ENCODE measurements around the gene KIN. TPM values are rescaled to one million over a fixed set of nuclear protein-coding genes. Genes with fewer than 3 reads are reported as not detected.
A peak's percentile ranks its signal among the peaks of the same experiment; 100 is the strongest.

Gene KIN
- total RNA-seq, 1 experiment from 2014 or later: 15.0 TPM

GRCh38 chr10:7819121-7819460 lies 31.3 kb upstream of the KIN start:
- peak overlapping the region; percentile 58 for H3K27ac Mint-ChIP-seq (ENCODE audit: unreplicated experiment)
- H3K27me3 Mint-ChIP-seq (ENCODE audit: unreplicated experiment): no peaks in the 10 kb centered on the region
- peak; percentile 31 for DNase-seq
- no TSS peak for BruUV-seq (replicated peaks)
- peak overlapping the region; percentile 85 for H3K4me3 Mint-ChIP-seq (ENCODE audit: low read depth, unreplicated experiment)
- CTCF ChIA-PET: interaction anchor here (1.7 to 2.1 kb wide), 3 partner anchors 31 to 294 kb away, joined by 6 to 12 read pairs (median 10); partner anchors contain the start of genes ATP5F1C and KIN
- no peak for TF ChIP-seq CTCF (IDR thresholded peaks at IDR 0.05; ENCODE audit: unreplicated experiment)
- intact Hi-C loops (cut with micrococcal nuclease; ENCODE audit: unreplicated experiment): loop anchor here (1.0 to 2.0 kb wide), 2 partner anchors 22 to 294 kb away; no protein-coding TSS in a partner anchor
- H3K36me3 Mint-ChIP-seq (ENCODE audit: insufficient read depth, unreplicated experiment): peaks cover 24% of the 10 kb centered on the region
- no peaks in the 10 kb centered on the region for H3K9me3 Mint-ChIP-seq (ENCODE audit: low read depth, unreplicated experiment)
- H3K4me1 Mint-ChIP-seq (ENCODE audit: low read depth, unreplicated experiment): peaks cover 23% of the 10 kb centered on the region

- peaks cover 23% of the 10 kb centered on the region for H3K4me1 Mint-ChIP-seq (ENCODE audit: low read depth, unreplicated experiment)
- H3K4me3 Mint-ChIP-seq (ENCODE audit: low read depth, unreplicated experiment): peak within 1 kb of the TSS; percentile 85
- DNase-seq: peak; percentile 95
- intact Hi-C loops (cut with micrococcal nuclease; ENCODE audit: unreplicated experiment): loop anchor here (1.0 to 2.0 kb wide), 3 partner anchors 22 to 293 kb away; no protein-coding TSS in a partner anchor
- H3K9me3 Mint-ChIP-seq (ENCODE audit: low read depth, unreplicated experiment): no peaks in the 10 kb centered on the region
- no peaks in the 10 kb centered on the region for H3K27me3 Mint-ChIP-seq (ENCODE audit: unreplicated experiment)
- peak within 1 kb of the TSS; percentile 58 for H3K27ac Mint-ChIP-seq (ENCODE audit: unreplicated experiment)
- CTCF ChIA-PET: interaction anchor here (0.9 to 2.1 kb wide), 7 partner anchors 9 to 1484 kb away, joined by 3 to 12 read pairs (median 3); partner anchors contain the start of genes ATP5F1C and KIN
- peaks cover 24% of the 10 kb centered on the region for H3K36me3 Mint-ChIP-seq (ENCODE audit: insufficient read depth, unreplicated experiment)
- no TSS peak for BruUV-seq (replicated peaks)
- TF ChIP-seq CTCF (IDR thresholded peaks at IDR 0.05; ENCODE audit: unreplicated experiment): no peak
These were observed 30.7 kb upstream of the KIN start, which contains the start of gene TAF3 for GRCh38 chr10:7818295-7819120. TAF3 (plus strand) TSS chr10:7818505; CDS start chr10:7818710, 205 bp downstream.

- Mint-ChIP-seq H3K4me3 (ENCODE audit: low read depth, unreplicated experiment) (peak overlapping the region; percentile 85), H3K9me3 (ENCODE audit: low read depth, unreplicated experiment) (no peaks in the 10 kb centered on the region), H3K27me3 (ENCODE audit: unreplicated experiment) (no peaks in the 10 kb centered on the region), H3K27ac (ENCODE audit: unreplicated experiment) (peak overlapping the region; percentile 58), H3K36me3 (ENCODE audit: insufficient read depth, unreplicated experiment) (peaks cover 24% of the 10 kb centered on the region), H3K4me1 (ENCODE audit: low read depth, unreplicated experiment) (peaks cover 23% of the 10 kb centered on the region)
- CTCF ChIA-PET: interaction anchor here (0.9 to 2.1 kb wide), 7 partner anchors 8 to 1485 kb away, joined by 3 to 12 read pairs (median 3); partner anchors contain the start of genes ATP5F1C and KIN
- BruUV-seq (replicated peaks): TSS peak; percentile 88
- intact Hi-C loops (cut with micrococcal nuclease; ENCODE audit: unreplicated experiment): loop anchor here (1.0 to 2.0 kb wide), 2 partner anchors 21 to 131 kb away; no protein-coding TSS in a partner anchor
- no peak for TF ChIP-seq CTCF (IDR thresholded peaks at IDR 0.05; ENCODE audit: unreplicated experiment)
- DNase-seq: no peak
These were observed 30.1 kb upstream of the KIN start for GRCh38 chr10:7817984-7818294.

GRCh38 chr10:7817576-7817975 lies 29.8 kb upstream of the KIN start:
- TF ChIP-seq CTCF (IDR thresholded peaks at IDR 0.05; ENCODE audit: unreplicated experiment): no peak
- intact Hi-C loops (cut with micrococcal nuclease; ENCODE audit: unreplicated experiment): no loop called here
- CTCF ChIA-PET: interaction anchor here (0.9 to 2.1 kb wide), 7 partner anchors 8 to 1485 kb away, joined by 3 to 12 read pairs (median 3); partner anchors contain the start of genes ATP5F1C and KIN
- Mint-ChIP-seq H3K36me3 (ENCODE audit: insufficient read depth, unreplicated experiment) (peaks cover 24% of the 10 kb centered on the region), H3K4me1 (ENCODE audit: low read depth, unreplicated experiment) (peaks cover 23% of the 10 kb centered on the region), H3K4me3 (ENCODE audit: low read depth, unreplicated experiment) (peak overlapping the region; percentile 85), H3K27me3 (ENCODE audit: unreplicated experiment) (no peaks in the 10 kb centered on the region), H3K9me3 (ENCODE audit: low read depth, unreplicated experiment) (no peaks in the 10 kb centered on the region), H3K27ac (ENCODE audit: unreplicated experiment) (peak overlapping the region; percentile 58)
- no TSS peak for BruUV-seq (replicated peaks)
- DNase-seq: no peak
